ENCODE data around the gene SLC17A4. TPM values are rescaled to one million over a fixed set of nuclear protein-coding genes. Genes with fewer than 3 reads are reported as not detected.

The SLC17A4 gene
- total and polyA plus RNA-seq, 2 donors (not counting 3 experiments of a cell fraction or from before 2014, with no cell fraction given) = not detected

DNA sequence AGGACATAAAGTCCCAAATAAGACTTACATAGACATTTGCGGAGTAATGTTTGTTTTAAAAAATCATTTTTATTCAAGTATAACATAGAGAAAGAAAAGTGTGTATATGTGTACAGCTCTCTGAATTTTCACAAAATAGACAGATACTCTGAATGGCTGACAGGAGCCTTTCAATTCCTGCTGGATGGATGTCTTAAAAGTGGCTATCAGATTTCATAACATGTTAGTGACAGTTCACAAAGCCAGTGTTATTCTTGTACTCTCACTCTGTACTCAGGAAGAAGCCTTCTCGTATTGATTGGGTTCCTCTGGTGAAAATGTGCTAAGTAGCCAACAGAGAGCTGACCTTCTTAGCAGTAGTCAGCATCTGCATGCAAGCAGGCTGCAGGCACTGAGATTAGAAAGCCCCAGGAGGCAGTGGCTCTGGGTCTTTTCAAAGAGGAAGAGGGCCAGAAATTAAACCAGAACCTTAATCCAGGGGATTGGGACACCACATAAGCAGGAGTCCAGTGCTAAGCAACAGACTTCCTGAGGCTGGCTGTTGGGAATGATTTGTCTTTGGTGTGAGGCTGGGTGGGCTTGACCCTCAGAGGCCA, 19.7 kb downstream of the SLC17A4 start:
- no peak for DNase-seq (ENCODE audit: low read depth, low spot score)
- intact Hi-C loops (cut with micrococcal nuclease) = no loop called here
- H3K9ac ChIP-seq (replicated peaks; ENCODE audit: extremely low read depth, insufficient read depth, low read length) = no peak overlapping the region

DNA sequence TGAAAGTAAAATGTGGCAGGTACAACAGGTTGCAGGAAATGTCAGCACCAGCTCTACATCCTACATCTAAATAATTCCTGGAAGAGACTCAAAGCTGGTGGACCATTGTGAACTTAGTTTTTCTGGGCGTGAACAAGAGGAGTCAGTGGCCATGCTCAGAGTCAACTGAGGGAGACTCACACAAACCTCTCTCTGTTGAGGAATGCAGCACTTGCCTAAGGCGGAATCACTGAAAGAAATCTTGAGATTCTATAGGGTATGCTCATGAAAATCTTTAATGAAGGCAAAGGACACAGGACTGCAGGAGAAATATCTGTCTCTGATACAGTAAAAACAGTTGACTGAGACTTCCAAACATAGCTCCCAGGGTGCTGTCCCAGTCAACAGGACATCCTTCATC, 22.5 kb downstream of the SLC17A4 start:
- no peak for FAIRE-seq
- CTCF ChIA-PET = no interaction called here

More for the DNA sequence above, 19.7 kb downstream of the SLC17A4 start:
- Histone ChIP-seq H4K20me1 (replicated peaks; ENCODE audit: control insufficient read depth, extremely low read depth, insufficient read depth, low read length) (no peaks in the 10 kb centered on the region), H3K4me1 (ENCODE audit: control insufficient read depth, extremely low read depth, insufficient read depth, low read length) (no peaks in the 10 kb centered on the region), H3K4me2 (ENCODE audit: insufficient read depth, low read length) (no peak overlapping the region), H3K79me2 (ENCODE audit: control insufficient read depth, insufficient read depth, low read length) (no peaks in the 10 kb centered on the region), H3K4me3 (replicated peaks in 1 of 3; ENCODE audit: insufficient read depth in 1 of 3, low read depth in 1 of 3, low read length in 3 of 3) (no peak overlapping the region), H3K9me3 (replicated peaks; ENCODE audit: control insufficient read depth, insufficient read depth, low read length) (no peaks in the 10 kb centered on the region), H3K27me3 (ENCODE audit: control insufficient read depth in 2 of 2, insufficient read depth in 2 of 2, low read length in 2 of 2) (no peaks in the 10 kb centered on the region), H3K9me1 (replicated peaks; ENCODE audit: control insufficient read depth, extremely low read depth, insufficient read depth, low read length) (no peaks in the 10 kb centered on the region), H3K27ac (ENCODE audit: insufficient read depth, low read depth, low read length) (no peak overlapping the region), H3K36me3 (ENCODE audit: control insufficient read depth in 2 of 2, extremely low read depth in 1 of 2, insufficient read depth in 2 of 2, low read length in 2 of 2) (no peaks in the 10 kb centered on the region), H2AFZ (ENCODE audit: low read depth, low read length) (no peak overlapping the region)
- no peak for FAIRE-seq
- ChIA-PET POLR2A (no interaction called here), CTCF (interaction anchor here (1.0 to 1.5 kb wide), 2 partner anchors 14 to 15 kb away, joined by 4 to 5 read pairs; no protein-coding TSS in a partner anchor)
- no TSS peak for BruUV-seq (replicated peaks)
- dilution Hi-C loops (cut with MboI; ENCODE audit: extremely low pct_ligation_motif_present, low sequenced_read_pairs) = no loop called here
- TF ChIP-seq MYC (IDR thresholded peaks at IDR 0.05; ENCODE audit: low read depth, low read length) (no peak), JUN (IDR thresholded peaks at IDR 0.05; ENCODE audit: borderline replicate concordance, insufficient read depth, insufficient read length, low read depth) (no peak), EZH2 (IDR thresholded peaks at IDR 0.05; ENCODE audit: borderline replicate concordance, low read depth, low read length, severe bottlenecking) (no peak), POLR2A (IDR thresholded peaks at IDR 0.05; ENCODE audit: low read depth, low read length) (no peak), POLR2AphosphoS5 (IDR thresholded peaks at IDR 0.05; ENCODE audit: insufficient read depth, low read depth, low read length) (no peak)
- TF ChIP-seq, protein P1, sequence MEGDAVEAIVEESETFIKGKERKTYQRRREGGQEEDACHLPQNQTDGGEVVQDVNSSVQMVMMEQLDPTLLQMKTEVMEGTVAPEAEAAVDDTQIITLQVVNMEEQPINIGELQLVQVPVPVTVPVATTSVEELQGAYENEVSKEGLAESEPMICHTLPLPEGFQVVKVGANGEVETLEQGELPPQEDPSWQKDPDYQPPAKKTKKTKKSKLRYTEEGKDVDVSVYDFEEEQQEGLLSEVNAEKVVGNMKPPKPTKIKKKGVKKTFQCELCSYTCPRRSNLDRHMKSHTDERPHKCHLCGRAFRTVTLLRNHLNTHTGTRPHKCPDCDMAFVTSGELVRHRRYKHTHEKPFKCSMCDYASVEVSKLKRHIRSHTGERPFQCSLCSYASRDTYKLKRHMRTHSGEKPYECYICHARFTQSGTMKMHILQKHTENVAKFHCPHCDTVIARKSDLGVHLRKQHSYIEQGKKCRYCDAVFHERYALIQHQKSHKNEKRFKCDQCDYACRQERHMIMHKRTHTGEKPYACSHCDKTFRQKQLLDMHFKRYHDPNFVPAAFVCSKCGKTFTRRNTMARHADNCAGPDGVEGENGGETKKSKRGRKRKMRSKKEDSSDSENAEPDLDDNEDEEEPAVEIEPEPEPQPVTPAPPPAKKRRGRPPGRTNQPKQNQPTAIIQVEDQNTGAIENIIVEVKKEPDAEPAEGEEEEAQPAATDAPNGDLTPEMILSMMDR (IDR thresholded peaks at IDR 0.05; ENCODE audit: extremely low read depth in 1 of 2, insufficient read depth in 1 of 2, low read depth in 1 of 2, low read length in 2 of 2) = no peak

More for the DNA sequence above, 22.5 kb downstream of the SLC17A4 start:
- Histone ChIP-seq H3K9me3 (replicated peaks; ENCODE audit: control insufficient read depth, insufficient read depth, low read length) (no peaks in the 10 kb centered on the region), H3K9ac (replicated peaks; ENCODE audit: extremely low read depth, insufficient read depth, low read length) (no peak overlapping the region), H3K27ac (ENCODE audit: insufficient read depth, low read depth, low read length) (no peak overlapping the region), H2AFZ (ENCODE audit: low read depth, low read length) (no peak overlapping the region), H3K27me3 (ENCODE audit: control insufficient read depth in 2 of 2, insufficient read depth in 2 of 2, low read length in 2 of 2) (peaks cover 0 to 1% of the 10 kb centered on the region in 2 experiments), H3K9me1 (replicated peaks; ENCODE audit: control insufficient read depth, extremely low read depth, insufficient read depth, low read length) (no peaks in the 10 kb centered on the region), H3K36me3 (ENCODE audit: control insufficient read depth in 2 of 2, extremely low read depth in 1 of 2, insufficient read depth in 2 of 2, low read length in 2 of 2) (no peaks in the 10 kb centered on the region), H4K20me1 (replicated peaks; ENCODE audit: control insufficient read depth, extremely low read depth, insufficient read depth, low read length) (no peaks in the 10 kb centered on the region), H3K4me2 (ENCODE audit: insufficient read depth, low read length) (no peak overlapping the region), H3K79me2 (ENCODE audit: control insufficient read depth, insufficient read depth, low read length) (no peaks in the 10 kb centered on the region), H3K4me3 (replicated peaks in 1 of 3; ENCODE audit: insufficient read depth in 1 of 3, low read depth in 1 of 3, low read length in 3 of 3) (no peak overlapping the region), H3K4me1 (ENCODE audit: control insufficient read depth, extremely low read depth, insufficient read depth, low read length) (no peaks in the 10 kb centered on the region)
- intact Hi-C loops (cut with micrococcal nuclease) = no loop called here
- no peak for DNase-seq (ENCODE audit: low read depth, low spot score)
- no TSS peak for BruUV-seq (replicated peaks)
- POLR2A ChIA-PET = no interaction called here
- TF ChIP-seq, protein P2, sequence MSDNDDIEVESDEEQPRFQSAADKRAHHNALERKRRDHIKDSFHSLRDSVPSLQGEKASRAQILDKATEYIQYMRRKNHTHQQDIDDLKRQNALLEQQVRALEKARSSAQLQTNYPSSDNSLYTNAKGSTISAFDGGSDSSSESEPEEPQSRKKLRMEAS (IDR thresholded peaks at IDR 0.05; ENCODE audit: insufficient read depth, insufficient read length) = no peak
- TF ChIP-seq JUN (IDR thresholded peaks at IDR 0.05; ENCODE audit: borderline replicate concordance, insufficient read depth, insufficient read length, low read depth) = no peak
- TF ChIP-seq FOS (IDR thresholded peaks at IDR 0.05; ENCODE audit: borderline replicate concordance, insufficient read depth, low read length) = no peak
- TF ChIP-seq, protein P1 (IDR thresholded peaks at IDR 0.05; ENCODE audit: extremely low read depth in 1 of 2, insufficient read depth in 1 of 2, low read depth in 1 of 2, low read length in 2 of 2) = no peak
- TF ChIP-seq GATA2 (IDR thresholded peaks at IDR 0.05; ENCODE audit: insufficient read depth, insufficient read length, low read depth, low read length) = no peak
- no peak for TF ChIP-seq EZH2 (IDR thresholded peaks at IDR 0.05; ENCODE audit: borderline replicate concordance, low read depth, low read length, severe bottlenecking)
- dilution Hi-C loops (cut with MboI; ENCODE audit: extremely low pct_ligation_motif_present, low sequenced_read_pairs) = no loop called here
